Neuronal stem cell (in vitro differentiated cells): ENCODE data around the gene NUDCD3.

ENCODE experiments used
- DNase-seq: peaks from one replicate; pipeline ENCODE4 v3.0.0-alpha.2; 2013; ENCODE audit warnings: low spot score
- H2AFZ ChIP-seq: one replicate; pipeline ENCODE4 v1.6.1; 2013; ENCODE audit warnings: mild to moderate bottlenecking, low read length, inconsistent platforms
- H2AK5ac ChIP-seq: 2 replicates; pipeline ENCODE4 v1.6.1; 2013; ENCODE audit warnings: low read depth, mild to moderate bottlenecking, inconsistent platforms, low read length, moderate library complexity, mixed read lengths
- H2BK120ac ChIP-seq: 2 replicates; pipeline ENCODE4 v1.6.1; 2013; ENCODE audit warnings: low read depth, mild to moderate bottlenecking, inconsistent platforms, low read length, moderate library complexity, mixed read lengths
- H2BK12ac ChIP-seq: one replicate; pipeline ENCODE4 v1.6.1; 2013; ENCODE audit warnings: low read length, inconsistent platforms
- H2BK15ac ChIP-seq: 2 replicates; pipeline ENCODE4 v1.6.1; 2013; ENCODE audit warnings: mild to moderate bottlenecking, low read length, inconsistent platforms, mixed read lengths
- H2BK5ac ChIP-seq: one replicate; pipeline ENCODE4 v1.6.1; 2013; ENCODE audit warnings: inconsistent platforms, mild to moderate bottlenecking, low read length, moderate library complexity
- H3K14ac ChIP-seq: one replicate; pipeline ENCODE4 v1.6.1; 2013; ENCODE audit warnings: low read length, inconsistent platforms
- H3K18ac ChIP-seq: 2 replicates; pipeline ENCODE4 v1.6.1; 2013; ENCODE audit warnings: low read length, inconsistent platforms
- H3K23ac ChIP-seq: 2 replicates; pipeline ENCODE4 v1.6.1; 2013; ENCODE audit warnings: low read depth, mild to moderate bottlenecking, mixed read lengths, low read length, inconsistent platforms; ENCODE audit not compliant: poor library complexity
- H3K27ac ChIP-seq: replicated peaks from 3 replicates; pipeline ENCODE4 v1.5.1; 2013; ENCODE audit warnings: low read length, inconsistent platforms
- H3K27me3 ChIP-seq, 3 experiments: 2 replicates each; pipeline ENCODE4 v1.6.1; 2013; ENCODE audit warnings: low read length in 3 of 3, mild to moderate bottlenecking in 2 of 3, inconsistent platforms in 1 of 3, low read depth in 1 of 3, mixed read lengths in 1 of 3, moderate library complexity in 1 of 3; ENCODE audit not compliant: control insufficient read depth in 3 of 3, insufficient read depth in 3 of 3
- H3K36me3 ChIP-seq, 2 donors: replicated peaks in 1 of 2; 2 replicates each; pipeline ENCODE4 v1.6.1; 2013; ENCODE audit warnings: low read length in 2 of 2; ENCODE audit not compliant: control insufficient read depth in 2 of 2, insufficient read depth in 2 of 2
- H3K4ac ChIP-seq: 2 replicates; pipeline ENCODE4 v1.6.1; 2013; ENCODE audit warnings: inconsistent platforms, mild to moderate bottlenecking, low read length, moderate library complexity
- H3K4me1 ChIP-seq, 2 donors: 1 replicate in 1 of 2; 2 replicates in 1 of 2; pipeline ENCODE4 v1.6.1; 2013; ENCODE audit warnings: low read length in 2 of 2, low read depth in 1 of 2; ENCODE audit not compliant: control insufficient read depth in 2 of 2, insufficient read depth in 1 of 2
- H3K4me2 ChIP-seq: one replicate; pipeline ENCODE4 v1.6.1; 2013; ENCODE audit warnings: mild to moderate bottlenecking, low read length, inconsistent platforms; ENCODE audit not compliant: insufficient read depth, poor library complexity, severe bottlenecking
- H3K4me3 ChIP-seq, 2 donors: 2 replicates each; pipeline ENCODE4 v1.5.1; 2013; ENCODE audit warnings: low read length in 2 of 2, mild to moderate bottlenecking in 2 of 2, inconsistent platforms in 1 of 2, moderate library complexity in 1 of 2
- H3K79me1 ChIP-seq: one replicate; pipeline ENCODE4 v1.6.1; 2013; ENCODE audit warnings: low read depth, mild to moderate bottlenecking, inconsistent platforms, low read length, moderate library complexity
- H3K9ac ChIP-seq: one replicate; pipeline ENCODE4 v1.6.1; 2013; ENCODE audit warnings: mild to moderate bottlenecking, low read depth, low read length, inconsistent platforms; ENCODE audit not compliant: poor library complexity
- H3K9me3 ChIP-seq, 2 donors: replicated peaks in 1 of 2; 2 replicates each; pipeline versions ENCODE3 to v1.6.1; 2013; ENCODE audit warnings: low read length in 2 of 2, mild to moderate bottlenecking in 2 of 2, inconsistent platforms in 1 of 2, low read depth in 1 of 2, mixed read lengths in 1 of 2, moderate library complexity in 1 of 2; ENCODE audit not compliant: control insufficient read depth in 2 of 2, insufficient read depth in 1 of 2
- H4K8ac ChIP-seq: one replicate; pipeline ENCODE4 v1.6.1; 2013; ENCODE audit warnings: low read depth, mild to moderate bottlenecking, inconsistent platforms, low read length, moderate library complexity
- H4K91ac ChIP-seq: one replicate; pipeline ENCODE4 v1.6.1; 2013; ENCODE audit warnings: low read length, low read depth, mild to moderate bottlenecking, inconsistent platforms; ENCODE audit not compliant: poor library complexity
- whole genome bisulfite sequencing, 2 donors: extraction: QIAGEN DNeasy Blood & Tissue Kit; methylation state at CpG; one replicate each; pipeline ENCODE4 v1.1.7; 2013; ENCODE audit warnings: missing lambda C conversion rate in 2 of 2, mixed read lengths in 1 of 2; ENCODE audit not compliant: insufficient read length in 2 of 2, insufficient replicate concordance in 1 of 2; ENCODE audit errors: extremely low coverage in 2 of 2; 5-methylcytosine and 5-hydroxymethylcytosine counted together

The NUDCD3 gene

DNA sequence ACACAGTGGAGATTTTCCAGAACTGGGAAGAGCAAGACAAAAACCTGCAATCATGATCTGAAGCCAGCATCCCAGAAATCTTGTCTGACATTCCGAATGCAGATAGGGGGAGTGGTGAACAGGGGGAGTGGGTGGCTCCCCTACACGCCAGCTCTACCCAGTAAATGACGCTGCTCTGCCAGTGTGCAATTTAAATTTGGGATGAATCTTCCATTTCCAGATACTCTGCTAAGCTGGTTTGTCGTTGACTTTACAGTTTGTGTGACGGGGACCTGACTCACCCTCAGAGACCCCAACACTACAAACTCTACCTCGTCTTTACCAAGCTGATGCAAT is 96.4 kb downstream of the NUDCD3 start:
- Histone ChIP-seq H3K27me3 (no peaks in the 10 kb centered on the region), H4K91ac (no peak overlapping the region), H2BK15ac (no peak overlapping the region), H2AFZ (no peak overlapping the region), H2BK12ac (no peak overlapping the region), H2BK120ac (no peak overlapping the region), H3K4me3 (no peak overlapping the region), H3K18ac (no peak overlapping the region), H3K4me2 (no peak overlapping the region), H3K23ac (no peak overlapping the region), H3K4me1 (no peaks in the 10 kb centered on the region), H3K79me1 (no peaks in the 10 kb centered on the region), H2AK5ac (no peak overlapping the region), H3K14ac (no peak overlapping the region), H3K9ac (no peak overlapping the region), H3K9me3 (no peaks in the 10 kb centered on the region), H3K4ac (no peak overlapping the region), H3K36me3 (peaks cover 30 to 78% of the 10 kb centered on the region in 2 donors), H4K8ac (no peak overlapping the region), H2BK5ac (no peak overlapping the region), H3K27ac (no peak overlapping the region)
- no CpG with 5 or more reads among the region's 6 CpGs for WGBS, 2 donors
- no peak for DNase-seq

DNA sequence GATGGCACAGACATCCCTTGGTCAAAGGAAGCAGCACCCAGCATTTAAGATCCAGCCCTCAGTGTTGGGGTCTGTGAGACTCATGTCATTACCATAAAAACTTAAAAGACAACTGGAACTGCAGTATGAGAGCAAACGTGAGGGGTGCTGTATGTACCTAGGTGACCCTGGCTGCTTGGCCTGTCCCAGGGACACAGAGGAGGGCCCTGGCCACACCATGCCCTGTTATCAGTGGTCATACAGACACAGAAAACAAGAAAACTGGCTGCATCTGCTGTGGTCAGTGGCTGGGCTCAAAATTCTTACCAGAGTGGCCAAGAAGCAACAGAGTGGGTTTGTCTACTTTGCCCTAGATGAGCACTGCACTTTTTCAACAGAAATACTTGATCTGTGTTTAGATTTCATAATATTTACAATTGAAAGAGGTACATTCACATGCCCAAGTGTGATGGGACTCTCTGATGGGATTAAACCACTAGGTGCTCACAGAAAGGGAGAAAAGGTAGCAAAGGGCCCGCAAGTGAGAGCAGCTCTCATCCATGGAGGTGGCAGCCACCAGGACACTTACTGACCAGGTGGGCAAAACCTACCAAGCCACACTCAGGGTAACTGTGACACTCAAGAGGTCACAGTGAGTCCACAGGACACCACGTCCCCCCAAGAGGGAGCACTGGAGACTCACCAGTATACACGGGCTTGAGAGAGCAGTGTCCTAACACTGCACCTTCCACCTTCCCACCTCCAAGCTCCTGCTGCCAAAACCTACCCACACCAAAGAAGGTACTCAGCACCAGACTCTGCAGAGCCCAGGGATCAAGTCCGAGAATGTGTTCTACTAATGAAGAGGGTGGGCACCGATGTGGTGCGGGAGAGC is 97.0 kb downstream of the NUDCD3 start:
- Histone ChIP-seq H3K27me3 (no peaks in the 10 kb centered on the region), H3K23ac (no peak overlapping the region), H3K18ac (no peak overlapping the region), H3K4me2 (no peak overlapping the region), H3K79me1 (no peaks in the 10 kb centered on the region), H3K36me3 (peaks cover 31 to 78% of the 10 kb centered on the region in 2 donors), H3K9me3 (no peaks in the 10 kb centered on the region), H2BK15ac (no peak overlapping the region), H4K8ac (no peak overlapping the region), H2BK5ac (no peak overlapping the region), H3K9ac (no peak overlapping the region), H3K27ac (no peak overlapping the region), H2BK12ac (no peak overlapping the region), H3K4me1 (no peaks in the 10 kb centered on the region), H2AK5ac (no peak overlapping the region), H2AFZ (no peak overlapping the region), H4K91ac (no peak overlapping the region), H3K4me3 (no peak overlapping the region), H3K14ac (no peak overlapping the region), H2BK120ac (no peak overlapping the region), H3K4ac (no peak overlapping the region)
- no peak for DNase-seq
- whole genome bisulfite sequencing, 2 donors: no CpG with 5 or more reads among the region's 7 CpGs

DNA sequence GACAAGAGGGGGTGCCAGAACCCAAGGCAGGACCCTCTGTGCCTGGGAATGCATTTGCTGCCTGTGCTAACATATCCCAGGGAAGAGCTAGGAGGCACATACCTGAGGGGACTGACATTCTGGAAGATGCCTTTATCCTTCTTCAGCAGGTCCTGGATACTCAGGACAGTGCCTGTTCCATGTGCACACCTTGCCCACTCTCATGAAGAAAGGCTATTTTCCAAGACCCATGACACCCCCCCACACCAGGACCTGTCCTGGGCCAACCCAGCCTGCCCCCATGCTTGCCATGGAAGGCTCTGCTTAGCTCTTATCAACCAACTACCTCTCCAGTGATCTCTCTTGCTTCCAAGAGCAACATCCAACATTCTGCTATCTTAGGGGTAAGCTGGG is 97.8 kb downstream of the NUDCD3 start:
- Histone ChIP-seq H4K8ac (no peak overlapping the region), H2BK120ac (no peak overlapping the region), H3K4me3 (no peak overlapping the region), H4K91ac (no peak overlapping the region), H3K4me1 (no peaks in the 10 kb centered on the region), H3K4ac (no peak overlapping the region), H3K18ac (no peak overlapping the region), H3K14ac (no peak overlapping the region), H3K79me1 (no peaks in the 10 kb centered on the region), H2AFZ (no peak overlapping the region), H2AK5ac (no peak overlapping the region), H2BK15ac (no peak overlapping the region), H3K9ac (no peak overlapping the region), H3K36me3 (peaks cover 34 to 78% of the 10 kb centered on the region in 2 donors), H3K27ac (no peak overlapping the region), H2BK5ac (no peak overlapping the region), H3K9me3 (no peaks in the 10 kb centered on the region), H3K4me2 (no peak overlapping the region), H3K27me3 (no peaks in the 10 kb centered on the region), H2BK12ac (no peak overlapping the region), H3K23ac (peak overlapping the region; percentile 17)
- DNase-seq: no peak

DNA sequence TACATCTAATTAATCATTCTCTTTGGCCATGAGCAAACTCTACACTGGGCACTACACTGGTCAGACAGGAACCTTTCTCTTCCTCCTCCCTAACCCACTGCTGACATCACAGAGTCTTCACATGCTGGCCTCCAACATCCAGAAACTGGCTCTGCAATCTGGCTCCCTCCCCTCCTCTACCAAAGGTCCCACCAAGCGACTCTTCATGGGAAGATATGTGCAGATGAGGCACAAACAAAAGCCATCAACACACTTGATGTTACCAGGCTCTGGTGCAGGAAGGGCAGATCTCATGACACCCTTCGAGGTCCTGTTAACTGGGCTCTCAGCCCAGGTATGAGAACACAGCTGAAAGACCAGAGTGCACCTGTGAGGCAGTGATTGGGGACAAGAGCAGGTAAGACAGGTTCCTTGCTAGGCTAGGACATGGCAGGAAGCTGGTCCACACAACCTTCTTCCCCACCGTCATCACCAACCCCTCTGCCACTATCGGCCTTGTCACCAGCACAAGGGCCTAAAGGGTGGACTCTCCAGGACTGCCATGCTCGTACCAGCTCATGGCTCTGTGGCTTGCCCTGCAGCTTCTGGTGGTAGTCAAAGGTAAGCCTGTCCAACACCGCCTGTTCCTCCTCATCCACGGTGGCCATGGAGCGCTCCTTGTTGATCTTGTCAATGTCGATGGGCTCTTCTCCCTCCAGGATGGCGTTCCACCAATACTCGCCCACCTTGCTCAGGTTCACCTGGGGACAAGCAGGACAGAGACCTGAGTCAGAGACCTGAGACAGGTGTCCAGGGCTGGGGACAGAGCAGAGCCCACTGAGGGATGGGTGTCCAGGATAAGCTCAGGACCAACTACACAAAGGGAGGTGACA is 98.5 kb downstream of the NUDCD3 start:
- WGBS, 2 donors: no CpG with 5 or more reads among the region's 11 CpGs
- Histone ChIP-seq H2BK120ac (no peak overlapping the region), H3K36me3 (peaks cover 38 to 81% of the 10 kb centered on the region in 2 donors)

More for the DNA sequence above, 98.5 kb downstream of the NUDCD3 start:
- Histone ChIP-seq H2BK15ac (no peak overlapping the region), H3K27me3 (no peaks in the 10 kb centered on the region), H4K8ac (no peak overlapping the region), H3K4me3 (no peak overlapping the region), H3K79me1 (no peaks in the 10 kb centered on the region), H2AK5ac (no peak overlapping the region), H3K4ac (no peak overlapping the region), H3K23ac (peak overlapping the region; percentile 17), H3K4me1 (no peaks in the 10 kb centered on the region), H3K9me3 (no peaks in the 10 kb centered on the region), H2BK12ac (no peak overlapping the region), H3K4me2 (no peak overlapping the region), H2AFZ (no peak overlapping the region), H3K18ac (no peak overlapping the region), H4K91ac (no peak overlapping the region), H2BK5ac (no peak overlapping the region), H3K9ac (no peak overlapping the region), H3K27ac (no peak overlapping the region), H3K14ac (no peak overlapping the region)
- no peak for DNase-seq
